Right lung (tissue), 5 donors: ENCODE data around the gene CDT1. TPM values are rescaled to one million over a fixed set of nuclear protein-coding genes. Genes with fewer than 3 reads are reported as not detected.
"Not testable (repeated sequence)": the region's sequence is repeated elsewhere in the genome, so short reads cannot be mapped to it uniquely, and the experiment has no call there.

Experiments used
- DNase-seq, 2 donors: peaks; one replicate each; pipeline ENCODE4 v3.0.0-alpha.2; 2013
- polyA plus RNA-seq, 5 donors: library from polyadenylated mRNA; unstranded; fragments of 120-200 nt; gene quantifications; one replicate each; pipeline versions ENCODE4 v1.2.1 to v1.2.3, GENCODE V29; 2013; ENCODE audit warnings: inconsistent platforms in 1 of 5, low replicate concordance in 1 of 5; ENCODE audit not compliant: insufficient read length in 5 of 5, insufficient read depth in 1 of 5

Gene CDT1
- polyA plus RNA-seq, 5 donors = 11.9 to 17.3 (median 12.9) TPM

DNA sequence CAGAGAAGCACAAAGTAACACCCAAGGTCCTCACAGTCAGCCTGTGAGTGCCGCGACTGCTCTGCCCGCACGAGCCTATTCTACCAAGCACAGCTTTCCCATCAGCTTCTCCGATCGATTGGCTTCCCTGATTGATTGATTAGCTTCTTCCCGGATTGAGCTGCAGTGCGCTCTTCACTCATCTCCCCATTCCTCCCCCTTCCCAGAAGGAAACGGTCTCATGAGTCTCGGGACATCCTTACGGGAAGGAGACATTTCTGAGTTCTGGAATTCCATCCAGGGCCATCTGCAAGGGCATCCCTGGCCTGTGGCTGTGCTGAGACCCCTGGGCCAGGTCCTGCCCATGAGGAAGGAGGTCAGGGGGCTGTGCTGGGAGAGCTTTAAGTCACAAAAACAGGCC is 36.6 kb upstream of the CDT1 start:
- DNase-seq = no peak

GRCh38 chr16:88767546-88768070 is 36.0 kb upstream of the CDT1 start:
- DNase-seq = no peak

GRCh38 chr16:88768071-88768783 is 35.4 kb upstream of the CDT1 start:
- peak; percentile 83 to 84 for DNase-seq

- no peak for DNase-seq
These were observed 33.8 kb upstream of the CDT1 start for GRCh38 chr16:88769617-88770460.

GRCh38 chr16:88770461-88771293 is 32.9 kb upstream of the CDT1 start:
- DNase-seq = peak; percentile 75 to 83

- no peak for DNase-seq
These were observed 32.3 kb upstream of the CDT1 start for GRCh38 chr16:88771294-88771772.

- DNase-seq = not testable (repeated sequence)
These were observed 31.8 kb upstream of the CDT1 start for GRCh38 chr16:88771781-88772180.

- DNase-seq = peak in 1 of 2 donors; percentile 62
These were observed 30.4 kb upstream of the CDT1 start for GRCh38 chr16:88772871-88773811.

DNA sequence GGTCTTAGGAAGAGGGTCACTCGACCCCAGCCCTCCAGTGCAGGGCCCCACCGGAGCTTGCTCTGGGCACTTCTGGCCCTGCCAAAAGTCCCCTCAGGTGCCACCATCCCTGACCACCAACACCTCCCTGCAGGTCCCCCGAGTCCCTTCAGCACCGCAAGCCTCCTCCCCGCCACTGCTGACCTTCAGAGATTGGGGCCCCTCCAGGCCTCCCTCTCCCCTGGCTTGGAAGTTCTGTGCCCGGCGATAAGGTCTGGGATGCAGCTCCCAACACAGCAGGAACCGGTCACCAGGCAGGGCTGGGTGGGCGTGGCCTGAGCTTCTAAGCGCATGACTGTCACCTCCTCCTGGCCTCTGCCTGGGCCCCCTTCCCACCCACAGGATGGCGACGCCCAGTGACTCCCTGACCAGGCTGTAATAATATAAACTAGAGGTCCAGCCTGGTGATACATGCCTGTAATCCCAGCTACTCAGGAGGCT is 29.7 kb upstream of the CDT1 start:
- peak in 1 of 2 donors; percentile 69 for DNase-seq

- no peak for DNase-seq
These were observed 28.8 kb upstream of the CDT1 start for GRCh38 chr16:88774544-88775393.

- no peak for DNase-seq
These were observed 27.8 kb upstream of the CDT1 start for GRCh38 chr16:88775825-88776224.

GRCh38 chr16:88777471-88778270 is 25.9 kb upstream of the CDT1 start:
- DNase-seq = no peak

- DNase-seq = no peak
These were observed 25.4 kb upstream of the CDT1 start for GRCh38 chr16:88778271-88778525.

DNA sequence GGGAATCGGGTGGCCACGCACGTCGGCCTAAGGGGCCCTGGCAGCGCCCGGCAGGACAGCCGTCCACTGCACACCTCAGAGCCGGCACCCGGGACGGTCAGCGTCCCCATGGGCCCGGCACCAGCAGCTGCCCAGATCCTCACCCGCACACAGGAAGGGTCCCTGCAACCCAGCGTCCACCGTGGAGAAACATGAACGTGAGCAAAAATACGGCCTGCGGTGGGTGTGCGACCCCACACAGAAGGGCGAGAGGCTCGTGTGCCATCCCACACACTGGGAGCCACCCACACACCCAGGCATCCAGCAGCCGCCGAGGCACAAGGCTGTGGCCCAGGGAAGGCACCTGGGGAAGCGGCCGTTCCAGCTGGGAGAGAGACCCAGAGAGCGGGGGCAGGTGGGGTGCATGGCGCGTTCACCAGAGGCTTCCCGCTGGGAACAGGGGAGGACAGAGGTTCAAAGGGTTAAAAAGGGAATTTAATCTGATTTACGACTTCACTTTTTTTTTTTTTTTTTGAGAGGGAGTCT is 25.0 kb upstream of the CDT1 start:
- no peak for DNase-seq

DNA sequence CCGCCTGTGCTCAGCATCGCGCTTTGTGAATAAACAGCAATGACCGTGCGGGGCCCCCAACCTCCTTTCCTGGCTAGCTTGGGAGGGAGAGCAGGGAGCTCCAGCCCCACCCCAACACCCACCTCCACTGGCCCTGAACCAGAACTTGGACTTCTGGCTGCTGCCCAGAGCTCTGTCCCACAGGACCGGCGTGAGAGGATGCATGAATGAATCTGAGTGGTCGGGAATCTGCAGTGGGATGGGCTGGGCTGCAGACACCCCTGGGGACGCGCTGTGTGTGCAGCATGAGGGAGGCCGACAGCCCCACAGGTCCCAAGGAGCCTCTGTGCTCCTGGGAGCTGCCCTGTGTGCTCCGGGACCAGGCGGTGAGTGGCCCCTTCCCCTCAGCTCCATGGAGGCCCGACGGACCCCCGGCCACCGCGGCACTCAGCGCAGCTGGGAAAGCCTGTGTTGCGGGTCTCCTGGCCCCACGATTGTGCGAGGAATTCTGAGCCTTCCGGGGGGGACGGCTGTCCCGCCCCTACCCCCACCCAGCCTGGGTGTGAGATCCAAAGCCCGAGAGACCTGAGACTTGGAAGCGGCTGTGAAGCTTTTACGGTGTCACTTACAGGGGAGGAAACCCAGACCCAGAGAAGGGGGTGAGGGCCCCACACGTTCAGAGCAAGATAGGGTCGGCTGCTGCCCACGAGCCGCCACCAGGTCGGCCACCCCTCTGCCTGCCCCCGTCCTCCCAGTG is 24.0 kb upstream of the CDT1 start:
- no peak for DNase-seq

GRCh38 chr16:88780142-88781062 is 23.2 kb upstream of the CDT1 start:
- DNase-seq = no peak
